Measurements from ENCODE around the gene IL11RA.

IL11RA gene

GRCh38 chr9:34656992-34657391, 5.0 kb downstream of the IL11RA start:
- Histone ChIP-seq H3K4me3 (ENCODE audit: low read depth, low read length) (no peak overlapping the region), H3K27me3 (ENCODE audit: control insufficient read depth, insufficient read depth, low read length) (no peaks in the 10 kb centered on the region), H3K4me1 (ENCODE audit: control insufficient read depth, insufficient read depth, low read length) (peaks cover 22% of the 10 kb centered on the region), H3K9ac (ENCODE audit: low read length) (no peak overlapping the region), H3K9me3 (ENCODE audit: control insufficient read depth, insufficient read depth, low read depth, low read length) (no peaks in the 10 kb centered on the region), H3K27ac (ENCODE audit: low read depth, low read length) (no peak overlapping the region), H3K36me3 (ENCODE audit: control insufficient read depth, insufficient read depth, low read length) (no peaks in the 10 kb centered on the region)

GRCh38 chr9:34658461-34658860, 6.5 kb downstream of the IL11RA start:
- Histone ChIP-seq H3K27ac (ENCODE audit: low read depth, low read length) (no peak overlapping the region), H3K27me3 (ENCODE audit: control insufficient read depth, insufficient read depth, low read length) (no peaks in the 10 kb centered on the region), H3K9ac (ENCODE audit: low read length) (no peak overlapping the region), H3K4me3 (ENCODE audit: low read depth, low read length) (no peak overlapping the region), H3K9me3 (ENCODE audit: control insufficient read depth, insufficient read depth, low read depth, low read length) (no peaks in the 10 kb centered on the region), H3K4me1 (ENCODE audit: control insufficient read depth, insufficient read depth, low read length) (peaks cover 7% of the 10 kb centered on the region), H3K36me3 (ENCODE audit: control insufficient read depth, insufficient read depth, low read length) (0 out of 2 replicates have a peak, but pooled peaks cover 4% of the 10 kb centered on the region)

GRCh38 chr9:34659592-34660253, 7.7 kb downstream of the IL11RA start:
- Histone ChIP-seq H3K36me3 (ENCODE audit: control insufficient read depth, insufficient read depth, low read length) (0 out of 2 replicates have a peak, but pooled peaks cover 4% of the 10 kb centered on the region), H3K27me3 (ENCODE audit: control insufficient read depth, insufficient read depth, low read length) (no peaks in the 10 kb centered on the region), H3K4me1 (ENCODE audit: control insufficient read depth, insufficient read depth, low read length) (peaks cover 4% of the 10 kb centered on the region; the same call in 1 of the 2 replicates), H3K9me3 (ENCODE audit: control insufficient read depth, insufficient read depth, low read depth, low read length) (no peaks in the 10 kb centered on the region), H3K4me3 (ENCODE audit: low read depth, low read length) (no peak overlapping the region), H3K9ac (ENCODE audit: low read length) (no peak overlapping the region), H3K27ac (ENCODE audit: low read depth, low read length) (no peak overlapping the region)

DNA sequence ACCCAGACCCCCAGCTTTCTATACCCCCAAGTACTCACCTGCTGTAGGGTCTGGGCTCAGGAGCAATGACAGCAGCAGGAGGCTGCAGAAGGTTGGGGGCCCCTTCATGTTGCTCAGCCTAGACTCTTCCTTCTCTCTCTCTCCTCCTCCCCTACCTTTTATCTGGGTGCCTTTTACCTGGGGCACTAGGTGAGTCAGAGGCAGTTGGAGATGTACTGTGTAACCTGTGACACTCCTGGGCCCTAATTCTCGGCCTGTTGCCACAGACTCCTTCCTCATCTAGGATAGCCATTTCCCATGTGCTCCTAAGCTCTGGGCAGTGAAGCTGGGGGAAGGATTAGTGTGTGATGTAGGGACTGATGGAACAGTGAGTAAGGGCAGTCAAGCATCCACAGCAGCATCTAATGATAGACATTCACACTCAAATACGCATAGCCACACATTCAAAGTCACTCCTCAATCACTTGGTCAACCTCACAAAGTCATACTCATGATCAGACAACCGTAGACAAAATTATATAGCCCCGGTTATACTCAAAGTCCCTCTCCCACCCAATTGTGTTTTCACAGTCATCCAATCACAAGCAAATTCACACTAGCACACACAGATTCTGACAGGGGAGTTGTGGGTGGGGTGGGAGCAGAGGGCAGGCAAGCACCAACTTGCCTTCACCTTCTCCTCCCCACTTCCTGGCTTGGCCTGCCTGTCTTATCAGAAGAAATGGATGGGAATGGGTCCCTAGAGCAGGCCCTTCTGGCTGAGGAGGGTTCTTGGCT, 10.7 kb downstream of the IL11RA start, which contains the start of gene CCL27:
TSS of gene CCL27 (minus strand) at position 132 of the 777 bp plus-strand sequence. CDS start at position 108, 24 bp downstream.
- H3K9ac ChIP-seq (ENCODE audit: low read length) = no peak within 1 kb of the TSS
- H3K4me3 ChIP-seq (ENCODE audit: low read depth, low read length) = no peak within 1 kb of the TSS
- H3K27ac ChIP-seq (ENCODE audit: low read depth, low read length) = no peak within 1 kb of the TSS
- no peaks in the 10 kb centered on the region for H3K9me3 ChIP-seq (ENCODE audit: control insufficient read depth, insufficient read depth, low read depth, low read length)
- 0 out of 2 replicates have a peak, but pooled peaks cover 4% of the 10 kb centered on the region for H3K36me3 ChIP-seq (ENCODE audit: control insufficient read depth, insufficient read depth, low read length)
- no peaks in the 10 kb centered on the region for H3K27me3 ChIP-seq (ENCODE audit: control insufficient read depth, insufficient read depth, low read length)
- peaks cover 4% of the 10 kb centered on the region; the same call in 1 of the 2 replicates for H3K4me1 ChIP-seq (ENCODE audit: control insufficient read depth, insufficient read depth, low read length)

- Histone ChIP-seq H3K36me3 (ENCODE audit: control insufficient read depth, insufficient read depth, low read length) (0 out of 2 replicates have a peak, but pooled peaks cover 7% of the 10 kb centered on the region), H3K4me3 (ENCODE audit: low read depth, low read length) (no peak overlapping the region), H3K27me3 (ENCODE audit: control insufficient read depth, insufficient read depth, low read length) (no peaks in the 10 kb centered on the region), H3K9me3 (ENCODE audit: control insufficient read depth, insufficient read depth, low read depth, low read length) (no peaks in the 10 kb centered on the region), H3K4me1 (ENCODE audit: control insufficient read depth, insufficient read depth, low read length) (peaks cover 4% of the 10 kb centered on the region; the same call in 1 of the 2 replicates), H3K9ac (ENCODE audit: low read length) (no peak overlapping the region), H3K27ac (ENCODE audit: low read depth, low read length) (no peak overlapping the region)
Measured at GRCh38 chr9:34663303-34663605, 11.3 kb downstream of the IL11RA start.

DNA sequence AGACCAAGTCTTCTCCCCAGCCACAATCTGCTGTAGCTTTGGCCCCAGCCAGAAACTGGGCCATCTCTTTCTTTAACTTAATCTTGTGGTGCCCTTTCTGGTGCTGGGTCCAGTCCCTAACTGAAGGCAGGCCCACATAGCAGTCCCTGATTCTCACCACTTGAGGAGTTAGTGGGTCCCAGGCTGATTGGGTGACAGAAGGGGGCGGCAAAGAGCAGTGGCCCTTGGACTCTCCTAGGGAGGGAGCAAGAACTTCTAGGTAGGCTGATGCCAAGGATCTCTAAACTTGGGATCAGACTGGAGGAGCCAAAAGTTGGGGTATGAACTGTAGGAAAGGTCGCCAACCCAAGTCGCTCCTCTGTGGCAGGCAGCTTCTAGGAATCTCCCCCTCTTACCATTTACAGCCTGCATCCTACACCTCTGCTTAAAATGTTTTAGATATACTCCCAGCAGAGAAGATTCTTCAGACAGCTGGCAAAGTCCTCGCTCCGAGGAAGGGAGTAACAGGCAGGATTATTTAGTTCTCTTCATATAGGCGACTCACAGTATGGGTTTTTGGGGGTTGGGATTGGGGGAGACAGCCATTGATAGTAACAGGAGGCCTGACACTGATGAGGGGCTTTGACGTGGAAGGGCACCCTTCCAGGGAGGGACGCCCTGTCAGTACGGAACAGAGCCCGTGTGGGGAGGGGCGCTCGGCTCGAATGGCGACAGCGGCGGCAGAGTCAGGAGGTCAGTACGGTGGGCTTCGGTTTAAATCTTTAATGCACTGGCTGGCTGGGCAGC, 12.5 kb downstream of the IL11RA start:
- Histone ChIP-seq H3K4me3 (ENCODE audit: low read depth, low read length) (peak overlapping the region; percentile 82), H3K4me1 (ENCODE audit: control insufficient read depth, insufficient read depth, low read length) (peaks cover 4% of the 10 kb centered on the region; the same call in 1 of the 2 replicates), H3K9ac (ENCODE audit: low read length) (peak overlapping the region; percentile 36), H3K36me3 (ENCODE audit: control insufficient read depth, insufficient read depth, low read length) (peaks cover 12% of the 10 kb centered on the region), H3K27me3 (ENCODE audit: control insufficient read depth, insufficient read depth, low read length) (no peaks in the 10 kb centered on the region), H3K27ac (ENCODE audit: low read depth, low read length) (no peak overlapping the region), H3K9me3 (ENCODE audit: control insufficient read depth, insufficient read depth, low read depth, low read length) (peaks cover 3% of the 10 kb centered on the region; the same call in 1 of the 2 replicates)

- H3K36me3 ChIP-seq (ENCODE audit: control insufficient read depth, insufficient read depth, low read length) = peaks cover 12% of the 10 kb centered on the region
- H3K9ac ChIP-seq (ENCODE audit: low read length) = peak overlapping the region; percentile 36
- H3K9me3 ChIP-seq (ENCODE audit: control insufficient read depth, insufficient read depth, low read depth, low read length) = peaks cover 8% of the 10 kb centered on the region; the same call in 1 of the 2 replicates
- peak overlapping the region; percentile 82 for H3K4me3 ChIP-seq (ENCODE audit: low read depth, low read length)
- no peaks in the 10 kb centered on the region for H3K27me3 ChIP-seq (ENCODE audit: control insufficient read depth, insufficient read depth, low read length)
- peaks cover 4% of the 10 kb centered on the region; the same call in 1 of the 2 replicates for H3K4me1 ChIP-seq (ENCODE audit: control insufficient read depth, insufficient read depth, low read length)
- H3K27ac ChIP-seq (ENCODE audit: low read depth, low read length) = no peak overlapping the region
Measured at GRCh38 chr9:34665067-34665380, 13.0 kb downstream of the IL11RA start.

DNA sequence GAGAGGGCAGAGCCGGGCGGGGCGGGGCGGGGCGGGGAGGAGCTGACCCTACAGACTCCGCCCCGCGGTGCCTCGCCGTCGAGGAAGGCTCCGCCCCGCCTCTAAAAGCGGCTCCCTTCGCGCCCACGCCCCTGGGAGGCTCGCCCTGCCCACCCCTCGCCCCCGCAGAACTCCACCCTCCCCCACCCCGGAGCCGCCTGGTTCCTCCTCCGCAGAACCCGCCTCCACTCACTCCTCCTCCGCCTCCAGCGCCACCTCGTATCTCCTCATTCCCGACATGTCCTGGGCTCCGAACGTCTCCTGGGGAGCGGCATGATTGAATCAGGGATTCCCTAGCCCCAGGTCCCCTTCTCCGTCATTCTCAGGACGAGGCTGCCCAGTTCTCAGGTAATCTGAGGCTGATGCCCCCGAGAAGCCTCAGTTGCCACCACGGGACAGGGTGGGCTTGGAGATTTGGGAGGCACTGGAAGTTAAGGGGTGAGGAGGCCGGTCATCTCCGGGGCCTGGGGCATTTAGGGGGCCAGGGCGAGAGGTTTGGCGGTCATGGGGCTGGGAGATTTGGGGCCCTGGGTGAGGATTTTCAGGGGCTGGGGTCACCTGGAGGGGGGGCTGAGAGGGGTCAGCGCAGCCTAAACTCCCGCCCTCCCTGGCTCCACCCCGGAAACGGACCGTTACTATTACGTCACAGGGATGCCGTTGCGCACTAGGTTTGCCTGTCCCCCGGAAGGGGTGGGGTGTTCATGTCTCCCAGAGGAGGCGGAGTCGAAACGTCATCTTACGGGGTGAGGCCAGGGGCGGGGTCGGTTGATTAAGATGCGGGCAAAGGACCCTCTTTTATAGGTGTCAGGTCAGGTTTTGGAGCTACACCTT, 13.6 kb downstream of the IL11RA start:
- Histone ChIP-seq H3K4me1 (ENCODE audit: control insufficient read depth, insufficient read depth, low read length) (peaks cover 4% of the 10 kb centered on the region; the same call in 1 of the 2 replicates), H3K4me3 (ENCODE audit: low read depth, low read length) (peak overlapping the region; percentile 95), H3K27ac (ENCODE audit: low read depth, low read length) (peak overlapping the region; percentile 88), H3K9me3 (ENCODE audit: control insufficient read depth, insufficient read depth, low read depth, low read length) (peaks cover 9% of the 10 kb centered on the region; the same call in 1 of the 2 replicates), H3K9ac (ENCODE audit: low read length) (peak overlapping the region; percentile 80), H3K36me3 (ENCODE audit: control insufficient read depth, insufficient read depth, low read length) (peaks cover 12% of the 10 kb centered on the region), H3K27me3 (ENCODE audit: control insufficient read depth, insufficient read depth, low read length) (no peaks in the 10 kb centered on the region)

- no peak overlapping the region for H3K4me3 ChIP-seq (ENCODE audit: low read depth, low read length)
- no peaks in the 10 kb centered on the region for H3K4me1 ChIP-seq (ENCODE audit: control insufficient read depth, insufficient read depth, low read length)
- no peaks in the 10 kb centered on the region for H3K27me3 ChIP-seq (ENCODE audit: control insufficient read depth, insufficient read depth, low read length)
- no peak overlapping the region for H3K9ac ChIP-seq (ENCODE audit: low read length)
- peaks cover 9% of the 10 kb centered on the region; the same call in 1 of the 2 replicates for H3K9me3 ChIP-seq (ENCODE audit: control insufficient read depth, insufficient read depth, low read depth, low read length)
- no peak overlapping the region for H3K27ac ChIP-seq (ENCODE audit: low read depth, low read length)
- H3K36me3 ChIP-seq (ENCODE audit: control insufficient read depth, insufficient read depth, low read length) = peaks cover 7% of the 10 kb centered on the region
Measured at GRCh38 chr9:34669809-34670562, 18.0 kb downstream of the IL11RA start.
